Stomach (tissue), 4 donors: ENCODE results near the gene B4GALT5.

Source experiments
- CTCF ChIP-seq, 7 experiments: fragments of 450-650 bp in 4 of 7; fragments of 200-600 bp in 3 of 7; sonication (generic) in 3 of 7; IDR thresholded peaks; one replicate each; pipeline ENCODE4 v1.5.1; 2016 to 2019; ENCODE audit warnings: antibody characterized with exemption in 7 of 7, control low read depth in 2 of 7, mild to moderate bottlenecking in 1 of 7
- EP300 ChIP-seq: sonication (generic); formaldehyde crosslinking; IDR thresholded peaks from one replicate; pipeline ENCODE4 v1.6.1; 2017; ENCODE audit warnings: antibody characterized with exemption

GRCh38 chr20:49675368-49676151 is 38.1 kb downstream of the B4GALT5 start:
- TF ChIP-seq CTCF (IDR thresholded peaks at IDR 0.05) (no peak), EP300 (no peak)
